GM21717 (cell line): Measurements from ENCODE around the gene TTLL8.

ENCODE experiments used
- ATAC-seq: cut with Tn5 transposase; IDR thresholded peaks from one replicate; pipeline ENCODE4 v1.9.1; 2021; ENCODE audit warnings: mild to moderate bottlenecking, moderate library complexity; ENCODE audit not compliant: unreplicated experiment

Gene TTLL8

DNA sequence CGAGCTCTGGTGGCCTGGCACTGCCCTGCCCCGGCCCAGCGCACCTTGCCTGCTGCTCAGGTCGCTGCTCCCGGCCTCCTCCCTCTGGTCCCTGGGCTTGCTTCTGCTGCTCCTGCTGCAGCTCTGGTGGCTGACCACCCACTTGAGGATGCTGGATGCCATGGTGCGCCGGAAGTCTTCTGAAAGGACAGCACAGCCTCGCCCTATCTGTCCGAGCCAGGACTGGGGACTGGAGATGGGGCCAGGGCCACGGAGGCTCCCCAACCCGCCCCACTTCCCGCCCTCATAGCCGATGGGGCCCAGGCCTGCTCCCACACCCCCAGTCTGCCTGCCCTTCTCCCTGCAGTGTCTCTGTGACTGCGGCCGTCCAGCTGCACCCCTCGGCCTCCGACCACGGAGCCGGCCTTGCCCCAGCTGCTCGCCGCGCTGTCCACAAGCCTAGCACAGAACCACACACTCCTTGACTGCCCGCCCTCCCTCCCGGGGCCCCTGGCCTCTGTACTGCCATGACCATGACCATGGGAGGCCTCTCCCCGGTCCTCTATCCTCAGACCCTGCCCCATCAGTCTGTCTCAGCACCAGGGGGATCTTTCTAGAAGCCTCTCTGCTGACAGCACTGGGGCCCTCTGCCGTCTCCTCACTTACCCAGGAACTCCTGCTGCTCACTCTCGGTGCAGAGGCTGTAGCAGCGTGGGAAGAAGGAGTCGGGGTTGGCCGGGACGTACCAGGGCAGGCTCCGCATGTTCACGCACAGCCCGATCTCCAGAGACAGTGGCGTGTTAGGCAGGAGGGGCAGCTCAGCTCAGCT, 12.7 kb downstream of the TTLL8 start:
- ATAC-seq = no peak

DNA sequence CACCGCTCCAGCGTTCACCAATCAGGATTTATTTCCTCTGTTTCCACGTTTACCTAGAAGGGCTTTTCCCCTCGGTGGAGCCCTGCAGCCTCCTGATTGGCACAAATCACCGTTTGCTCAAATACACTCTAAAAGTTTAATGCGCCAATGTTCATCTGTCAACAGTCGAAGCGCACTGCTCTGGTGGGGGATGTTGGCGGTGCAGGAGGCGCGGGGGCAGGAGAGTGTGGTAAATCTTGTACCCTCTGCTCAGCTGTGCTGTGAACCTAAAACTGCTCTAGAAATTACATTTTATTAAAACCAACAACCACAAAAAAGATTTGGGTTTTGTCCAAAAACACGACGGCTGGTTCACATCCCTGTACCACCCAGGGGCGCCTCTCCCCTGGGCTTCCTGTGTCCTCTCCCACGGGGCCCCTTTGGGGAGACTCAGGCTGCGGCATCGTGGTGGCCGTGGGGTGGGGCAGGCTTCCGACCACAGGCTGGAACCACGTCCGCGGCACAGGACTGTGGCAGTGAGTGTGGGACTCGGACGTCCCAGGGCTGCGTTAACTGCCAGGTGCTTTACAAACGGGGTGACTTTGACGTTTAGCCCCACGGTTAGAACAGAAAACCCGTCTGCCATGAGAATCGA, 13.5 kb downstream of the TTLL8 start:
- no peak for ATAC-seq

DNA sequence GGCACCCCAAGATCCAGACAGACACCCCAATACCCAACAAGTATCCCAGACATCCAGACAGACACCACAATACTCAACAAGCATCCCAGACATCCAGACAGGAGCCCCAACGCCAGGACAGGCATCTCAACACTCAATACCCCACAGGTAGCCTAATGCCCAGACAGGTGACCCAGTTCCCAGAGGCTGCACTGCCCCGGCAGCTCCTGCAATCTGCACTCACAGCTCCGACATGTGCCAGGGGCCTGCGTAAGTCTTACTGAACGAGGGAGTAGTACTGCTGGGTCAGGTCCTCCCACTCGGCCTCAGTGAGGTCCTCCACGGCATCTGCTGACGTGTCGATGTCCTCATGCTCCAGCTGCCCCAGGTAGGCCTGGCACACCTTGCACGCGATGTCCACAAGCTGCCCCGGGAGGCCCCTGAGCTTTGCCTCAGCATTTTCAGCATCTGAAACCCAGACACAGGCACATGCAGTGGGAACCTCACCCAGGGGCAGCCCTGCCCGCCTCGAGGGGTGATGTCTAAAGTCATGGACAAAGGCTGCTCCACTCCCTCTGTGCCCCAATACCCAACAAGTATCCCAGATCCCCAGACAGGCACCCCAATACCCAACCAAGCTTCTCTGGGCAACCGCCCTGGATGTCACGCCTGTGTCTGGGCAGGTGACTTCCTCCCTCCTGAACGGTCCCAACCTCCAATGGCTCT, 16.6 kb downstream of the TTLL8 start:
- ATAC-seq = no peak

DNA sequence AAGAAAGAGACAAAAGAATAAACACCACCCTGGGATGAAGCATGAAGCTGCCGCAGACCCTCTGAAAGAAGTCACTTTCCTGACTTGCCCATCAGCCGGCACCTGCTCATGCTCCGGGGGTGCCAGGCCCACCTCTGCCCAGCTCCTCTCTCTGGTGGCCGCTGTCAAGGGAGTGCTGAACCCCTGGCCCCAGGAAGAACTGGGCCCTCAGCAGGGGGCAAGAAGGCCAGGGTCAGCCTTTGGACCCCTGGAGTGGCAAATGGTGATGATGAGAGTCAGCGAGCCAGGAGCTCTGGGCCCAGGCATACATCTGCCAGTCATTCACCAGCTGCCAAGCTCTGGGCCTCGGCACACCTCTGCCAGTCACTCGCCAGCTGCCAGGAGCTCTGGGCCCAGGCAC, 17.4 kb downstream of the TTLL8 start:
- no peak for ATAC-seq

DNA sequence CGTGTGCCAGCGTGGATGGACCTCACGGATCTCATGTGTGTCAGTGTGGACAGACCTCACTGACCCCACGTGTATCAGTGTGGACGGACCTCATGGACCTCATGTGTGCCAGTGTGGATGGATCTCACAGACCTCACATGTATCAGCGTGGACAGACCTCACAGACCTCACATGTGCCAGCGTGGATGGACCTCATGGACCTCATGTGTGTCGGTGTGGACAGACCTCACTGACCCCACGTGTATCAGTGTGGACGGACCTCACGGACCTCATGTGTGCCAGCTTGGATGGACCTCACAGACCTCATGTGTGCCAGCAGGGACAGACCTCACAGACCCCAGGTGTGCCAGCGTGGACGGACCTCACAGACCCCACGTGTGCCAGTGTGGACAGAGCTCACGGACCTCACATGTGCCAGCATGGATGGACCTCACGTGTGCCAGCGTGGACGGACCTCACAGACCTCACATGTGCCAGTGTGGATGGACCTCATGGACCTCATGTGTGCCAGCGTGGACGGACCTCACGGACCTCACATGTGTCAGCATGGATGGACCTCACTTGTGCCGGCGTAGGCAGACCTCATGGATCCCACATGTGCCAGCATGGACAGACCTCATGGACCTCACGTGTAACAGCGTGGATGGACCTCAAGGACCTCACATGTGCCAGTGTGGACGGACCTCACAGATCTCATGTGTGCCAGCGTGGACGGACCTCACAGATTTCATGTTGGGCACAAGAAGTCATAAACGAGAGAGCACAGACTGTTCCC, 18.2 kb downstream of the TTLL8 start:
- no peak for ATAC-seq

DNA sequence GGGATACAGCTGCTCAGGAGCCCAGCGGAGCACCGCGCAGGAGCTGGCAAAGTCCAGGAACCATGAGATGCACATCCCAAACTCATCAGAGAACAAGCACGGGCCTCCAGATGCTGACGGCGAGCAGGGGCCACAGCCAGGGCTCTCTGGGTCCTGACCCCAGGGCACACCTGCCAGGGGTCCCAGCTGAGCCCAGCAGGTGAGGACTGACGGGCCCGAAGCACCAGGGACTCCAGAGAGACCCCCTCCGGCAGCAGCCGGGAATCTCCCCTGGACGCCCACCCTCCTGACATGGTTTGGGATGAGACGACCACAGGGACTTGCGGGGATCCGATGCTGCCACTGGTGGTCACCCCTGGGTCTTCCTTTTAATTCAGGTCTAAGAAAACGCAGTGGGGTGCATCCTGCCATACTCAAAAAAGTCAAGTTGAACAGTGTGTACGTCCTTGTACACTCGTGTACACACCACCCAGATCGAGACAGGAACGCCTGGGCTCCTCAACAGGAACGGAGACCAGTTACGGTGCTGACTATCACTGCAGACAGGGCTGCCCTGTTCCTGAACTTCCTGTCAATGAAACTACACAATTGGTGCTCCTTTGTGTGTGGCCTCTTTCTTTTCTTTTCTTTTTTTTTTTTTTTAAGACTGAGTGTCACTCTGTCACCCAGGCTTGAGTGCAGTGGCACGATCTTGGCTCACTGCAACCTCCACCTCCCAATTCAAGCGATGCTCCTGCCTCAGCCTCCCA, 21.9 kb downstream of the TTLL8 start:
- no peak for ATAC-seq

DNA sequence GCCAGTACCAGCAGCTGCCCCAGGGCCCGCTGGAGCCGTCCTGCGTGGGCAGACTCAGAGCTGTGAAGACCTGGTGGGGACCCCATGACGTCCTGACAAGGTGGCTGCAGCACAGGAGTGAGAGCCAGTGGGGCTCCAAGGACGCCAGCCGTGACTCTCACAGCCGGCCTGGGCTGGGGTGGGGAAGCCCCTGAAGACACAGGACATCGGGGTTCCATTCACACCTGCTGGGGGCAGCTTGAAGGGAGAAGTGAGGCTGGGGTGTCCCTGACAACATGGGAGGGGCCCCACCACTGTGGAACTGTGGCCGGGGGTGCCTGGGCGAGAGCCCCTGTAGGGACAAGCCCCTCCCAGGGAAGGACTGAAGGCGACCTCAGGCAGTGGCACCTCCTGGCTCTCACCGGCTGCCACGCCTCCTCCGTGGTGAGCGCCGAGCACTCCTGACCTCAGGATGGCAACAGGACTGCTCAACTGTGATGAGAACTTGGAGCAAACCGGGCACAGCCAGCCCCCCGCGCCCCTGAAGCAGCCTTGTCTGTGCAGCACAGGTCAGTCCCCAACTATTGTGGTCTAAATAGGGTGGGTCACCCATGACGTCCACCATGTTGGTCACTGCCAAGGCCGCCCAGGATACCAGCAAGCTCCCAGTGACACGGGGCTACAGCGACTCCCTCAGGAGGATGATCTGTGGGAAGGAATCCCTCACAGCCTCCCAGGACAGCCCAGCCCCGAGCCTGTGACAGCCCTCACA, 22.8 kb downstream of the TTLL8 start:
- ATAC-seq = no peak

DNA sequence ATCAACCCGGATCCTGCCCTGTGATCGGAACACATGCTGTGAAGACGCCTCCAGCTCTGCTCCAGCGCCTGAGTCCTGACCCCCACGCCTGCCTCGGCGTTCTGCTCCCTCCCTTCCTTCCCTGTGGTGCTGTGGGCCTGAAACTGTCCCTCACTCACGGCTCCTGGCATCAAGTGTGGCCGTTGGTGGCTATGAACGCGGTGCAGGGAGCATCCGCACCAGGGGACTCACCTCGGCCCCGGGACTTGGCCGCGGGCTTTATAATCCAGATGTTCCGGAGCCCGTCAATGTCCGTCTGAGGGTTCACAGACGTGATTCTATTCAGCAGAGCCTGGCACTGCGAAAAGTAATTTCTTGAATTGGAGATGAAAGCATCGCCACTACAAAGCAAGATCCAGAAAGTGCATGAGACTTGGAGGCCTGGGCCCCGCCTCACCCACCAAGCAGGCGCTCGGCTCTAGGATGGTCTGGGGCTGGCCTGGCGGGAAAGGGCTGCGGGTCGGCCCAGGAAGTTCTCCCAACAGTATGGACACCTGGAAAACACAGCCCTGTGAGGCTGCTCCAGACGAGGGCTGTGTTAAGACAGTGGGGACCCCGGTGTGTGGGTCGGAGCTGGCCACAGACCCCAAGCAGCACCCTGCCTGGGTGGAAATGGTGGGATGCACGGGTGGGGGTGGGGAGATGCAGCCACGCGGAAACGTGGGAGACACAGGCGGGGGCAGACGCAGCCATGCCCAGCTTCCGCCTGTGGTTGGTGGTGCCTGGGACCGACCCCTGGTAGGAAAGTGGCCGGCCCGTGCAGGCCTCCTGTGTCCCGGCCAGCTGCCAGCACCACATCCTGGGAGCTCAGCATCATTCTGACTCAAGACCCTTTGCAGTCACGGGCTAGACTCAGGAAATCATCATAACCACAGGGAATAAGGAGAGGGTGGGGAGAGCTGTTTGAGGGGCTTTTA, 23.7 kb downstream of the TTLL8 start:
- no peak for ATAC-seq

DNA sequence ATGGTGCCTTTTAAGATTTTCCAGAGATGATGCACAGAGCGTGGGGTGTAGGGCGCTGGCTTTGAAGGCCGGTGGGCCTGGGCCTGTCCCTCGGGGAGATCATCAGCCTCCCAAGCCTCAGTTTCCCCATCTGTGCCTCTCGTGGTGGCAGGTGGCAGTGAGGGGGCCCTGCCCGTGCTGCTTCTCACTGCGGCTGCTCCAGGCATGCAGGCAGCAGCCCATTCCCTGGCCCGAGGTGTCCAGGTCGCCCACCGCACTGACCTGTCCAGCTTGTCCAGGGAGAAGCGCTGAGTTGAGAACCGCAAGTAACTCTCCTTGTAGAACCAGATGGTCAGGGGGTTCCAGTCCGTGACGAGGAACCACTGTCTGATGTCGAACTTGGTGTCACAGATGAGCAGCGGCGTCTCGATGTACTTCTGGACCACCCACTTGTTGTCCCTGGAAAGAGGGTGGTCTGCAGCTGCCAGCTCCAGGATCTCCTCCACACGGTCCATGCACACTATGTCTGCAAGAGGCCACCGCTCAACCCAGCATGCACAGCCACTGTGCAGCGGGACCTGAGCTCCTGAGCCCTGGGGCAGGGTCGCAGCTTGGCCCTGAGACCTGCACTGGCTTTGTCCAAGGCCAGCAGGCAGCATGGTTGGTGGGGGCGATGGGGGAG, 25.0 kb downstream of the TTLL8 start:
- ATAC-seq = no peak

DNA sequence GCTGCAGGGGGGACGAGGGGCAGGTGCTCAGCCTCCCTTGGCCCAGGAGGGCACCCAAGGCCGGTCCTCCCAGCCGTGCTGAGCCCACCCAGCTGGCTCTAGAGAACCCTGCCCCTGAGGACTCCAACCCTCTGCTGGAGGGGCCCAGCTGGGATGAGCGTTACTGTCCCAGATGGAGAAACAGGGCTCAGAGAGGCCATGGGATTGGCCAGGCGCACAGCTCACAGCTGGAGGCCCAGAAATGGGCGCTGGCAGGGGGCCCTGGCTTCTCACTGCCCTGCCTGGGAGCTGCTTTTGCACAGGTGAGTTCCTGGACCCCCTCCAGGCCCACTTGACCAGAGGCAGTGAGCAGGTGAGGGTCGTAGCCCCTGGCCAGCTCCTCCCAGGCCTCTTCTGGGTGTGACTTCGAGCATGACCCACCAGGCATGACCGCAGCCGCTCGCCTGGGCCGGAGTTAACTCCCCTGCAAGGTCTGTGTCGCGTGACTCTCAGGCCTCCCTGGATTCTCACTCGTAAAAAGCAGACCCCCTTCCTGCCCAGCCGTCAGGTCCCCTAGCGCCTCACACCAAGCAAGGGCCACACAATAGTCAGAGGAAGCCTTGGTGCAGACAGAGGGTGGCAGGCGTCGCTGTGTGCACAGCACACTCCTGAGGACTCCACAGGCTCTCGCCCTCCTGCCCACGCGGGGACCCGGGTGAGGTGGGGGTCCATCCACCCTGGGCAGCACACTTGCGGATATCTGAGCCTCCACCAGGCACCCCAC, 25.8 kb downstream of the TTLL8 start:
- no peak for ATAC-seq

DNA sequence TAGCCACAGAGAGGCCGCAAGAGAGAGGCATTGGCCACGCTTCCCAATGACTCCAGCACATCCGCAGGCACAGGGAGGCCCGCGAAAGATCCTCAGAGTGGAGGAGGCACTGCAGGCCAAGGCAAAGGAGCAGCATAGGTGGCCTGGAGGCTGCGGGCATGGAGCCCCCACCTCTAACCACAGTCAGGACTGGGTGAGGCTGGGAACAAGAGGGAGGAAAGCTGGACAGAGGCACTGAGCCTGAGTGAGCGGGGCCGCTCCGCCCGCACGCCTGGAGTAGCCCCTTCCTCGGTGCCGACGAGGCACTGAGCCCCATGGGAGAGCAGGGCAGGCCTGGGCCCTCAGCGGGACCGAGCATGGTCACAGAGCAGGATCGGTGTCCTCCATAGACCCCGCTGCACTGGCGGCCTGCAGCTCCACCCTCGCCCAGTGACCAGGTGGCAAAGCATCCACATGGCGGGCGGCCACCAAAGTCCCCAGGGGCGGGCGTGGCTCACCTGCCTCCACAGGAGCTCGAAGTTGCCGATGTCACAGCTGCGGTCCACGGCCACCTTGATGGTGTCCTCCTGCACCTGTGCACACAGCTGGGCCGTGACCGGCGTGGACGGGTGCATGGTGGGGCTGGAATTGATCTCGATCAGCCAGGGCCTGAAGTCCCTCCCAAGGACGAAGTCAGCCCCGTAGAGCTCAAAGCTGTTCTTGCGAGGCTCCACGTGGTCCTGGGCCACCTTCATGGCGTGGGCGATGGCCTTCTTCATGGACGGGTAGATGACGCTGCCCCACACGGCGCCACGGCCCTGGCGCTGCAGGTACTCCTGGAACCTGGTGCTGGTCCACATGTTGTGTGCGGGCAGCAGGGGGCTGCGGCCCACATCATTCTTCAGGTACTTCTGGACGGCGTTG, 26.7 kb downstream of the TTLL8 start:
- ATAC-seq = no peak

DNA sequence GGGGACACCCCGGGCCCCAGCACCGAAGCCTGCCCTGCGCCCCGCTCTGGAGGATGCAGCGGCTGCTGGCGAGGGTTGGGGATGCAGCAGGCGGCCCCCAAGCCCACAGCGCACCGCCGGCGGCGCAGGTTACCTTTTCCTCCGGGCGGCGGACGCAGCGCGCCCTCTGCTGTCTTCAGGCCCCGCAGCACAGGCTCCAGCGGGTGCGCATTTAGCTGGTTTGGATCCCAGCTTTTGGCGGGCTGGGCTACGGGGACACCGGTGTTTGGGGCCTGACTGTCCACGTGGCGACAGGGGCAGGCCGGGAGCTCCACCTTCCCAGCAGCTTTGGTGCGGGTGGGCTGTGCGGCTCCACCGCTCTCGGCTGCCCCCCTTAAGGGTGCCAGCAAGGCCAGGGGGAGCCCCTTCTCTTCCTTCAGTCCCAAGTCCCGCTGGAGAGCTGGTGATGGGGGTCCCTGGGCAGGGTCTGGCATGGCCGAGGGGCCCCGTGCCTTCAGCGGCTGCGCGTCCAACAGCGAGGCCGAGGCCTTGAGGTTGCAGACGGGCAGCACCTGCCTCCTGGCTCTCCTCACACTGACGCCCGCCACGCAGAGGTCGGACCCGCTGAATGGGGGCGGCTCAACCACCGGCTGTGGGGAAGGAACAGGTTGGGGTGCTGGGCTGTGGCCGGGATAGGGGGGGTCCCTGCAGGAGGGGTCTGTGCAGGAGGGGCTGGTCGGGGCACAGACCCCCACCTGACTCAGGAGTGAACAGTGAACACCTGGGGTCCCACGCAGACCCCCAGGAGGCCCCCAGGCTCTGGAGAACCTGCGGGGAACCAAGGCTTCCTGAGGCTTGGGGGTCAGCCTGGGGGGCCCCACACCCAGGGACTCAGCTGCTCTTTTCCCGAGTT, 27.6 kb downstream of the TTLL8 start:
- peak; percentile 50 for ATAC-seq

DNA sequence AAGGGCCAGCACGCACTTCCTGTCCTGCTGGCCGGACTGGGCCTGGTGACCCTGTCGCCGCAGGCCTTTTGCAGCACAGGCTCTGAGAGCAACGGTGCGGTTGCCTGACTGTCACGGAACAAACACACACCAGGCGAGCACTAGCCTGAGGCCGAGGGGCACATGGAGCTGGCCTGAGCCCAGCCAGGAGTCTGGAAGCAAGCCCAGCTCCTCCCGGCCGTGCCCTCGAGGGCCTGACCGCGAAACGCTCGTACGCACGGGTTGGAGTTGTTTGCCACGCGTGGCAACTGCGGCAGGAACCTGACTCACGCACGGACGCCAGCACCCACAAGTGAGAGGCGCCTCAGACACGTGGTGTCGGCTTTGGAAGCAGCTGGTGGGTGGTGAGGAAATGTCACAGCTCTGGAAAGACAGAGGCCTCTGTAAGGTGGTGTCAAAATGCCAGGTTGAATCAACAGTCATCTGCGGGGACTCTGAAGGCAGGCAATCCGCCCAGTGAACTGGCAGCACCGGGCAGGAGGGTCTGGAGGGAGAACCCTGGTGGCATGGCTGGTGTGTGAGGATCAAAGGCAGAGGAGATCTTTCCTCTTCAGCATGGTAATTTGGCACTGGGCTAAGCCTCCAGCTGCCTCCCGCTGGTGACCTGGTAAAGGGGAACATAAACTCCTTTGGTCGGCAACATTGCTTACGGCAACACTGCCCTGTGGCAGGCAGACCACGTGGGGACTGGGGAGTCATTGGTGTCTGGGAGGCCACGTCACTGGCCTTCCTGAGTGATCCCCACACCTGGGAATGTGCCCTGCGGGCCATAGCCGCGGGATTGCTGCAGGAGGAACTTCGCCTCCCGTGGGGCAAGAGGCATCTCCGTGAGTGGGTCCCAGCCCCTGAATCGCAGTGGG, 30.2 kb downstream of the TTLL8 start:
- no peak for ATAC-seq

DNA sequence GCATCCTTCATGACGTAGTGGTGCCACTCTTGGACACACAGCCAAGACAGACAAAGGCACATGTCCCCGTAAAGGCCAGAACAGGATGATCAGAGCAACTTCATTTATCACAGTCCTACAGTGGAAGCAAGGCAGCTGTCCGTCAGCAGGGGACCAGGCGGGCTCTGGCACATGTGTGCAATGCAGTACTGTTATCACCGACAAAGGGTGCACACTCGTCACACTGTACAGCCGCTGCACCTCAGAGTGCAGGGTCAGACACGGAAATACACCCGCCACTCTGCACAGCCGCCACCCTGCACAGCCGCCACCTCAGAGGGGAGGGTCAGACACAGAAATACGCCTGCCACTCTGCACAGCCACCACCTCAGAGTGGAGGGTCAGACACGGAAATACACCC, 32.1 kb downstream of the TTLL8 start:
- ATAC-seq = no peak
